ENCODE results near the gene DESI1.
"Not testable (repeated sequence)": the region's sequence is repeated elsewhere in the genome, so short reads cannot be mapped to it uniquely, and the experiment has no call there.

The DESI1 gene

DNA sequence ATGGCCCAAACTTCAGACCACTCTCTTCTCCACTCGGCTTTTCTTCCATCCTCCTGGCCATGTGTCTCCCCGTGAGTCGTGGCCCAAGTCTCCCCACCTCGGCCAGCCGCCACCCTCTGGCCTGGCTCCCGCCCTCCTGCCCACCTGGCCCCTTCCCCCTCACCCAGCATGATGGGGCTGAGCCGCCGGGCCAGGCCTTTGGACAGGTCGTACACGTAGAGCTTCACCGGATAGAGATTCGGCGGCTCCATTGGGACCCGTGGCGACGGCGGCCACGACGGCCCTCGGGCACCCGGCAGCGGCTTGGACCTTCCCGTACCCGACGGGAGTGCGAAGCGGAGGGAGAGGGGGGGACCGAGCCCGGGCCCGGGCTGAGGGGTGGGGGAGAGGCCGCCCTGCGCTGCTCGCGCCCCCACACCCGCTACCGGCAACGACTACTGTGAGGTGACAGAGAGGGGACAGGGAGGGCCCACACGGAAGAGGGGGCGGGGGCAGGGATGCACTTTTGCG lies at the start of gene DESI1:
Gene DESI1, minus strand, starts transcription at position 455 of the 510 bp plus-strand sequence. Its CDS starts 204 bp downstream, at position 251.
- no peak for DNase-seq (ENCODE audit: insufficient read length, low spot score)
- FAIRE-seq, result no peak
- TF ChIP-seq POLR2A (IDR thresholded peaks at IDR 0.05; ENCODE audit: low read depth, low read length), result peak; percentile 54

DNA sequence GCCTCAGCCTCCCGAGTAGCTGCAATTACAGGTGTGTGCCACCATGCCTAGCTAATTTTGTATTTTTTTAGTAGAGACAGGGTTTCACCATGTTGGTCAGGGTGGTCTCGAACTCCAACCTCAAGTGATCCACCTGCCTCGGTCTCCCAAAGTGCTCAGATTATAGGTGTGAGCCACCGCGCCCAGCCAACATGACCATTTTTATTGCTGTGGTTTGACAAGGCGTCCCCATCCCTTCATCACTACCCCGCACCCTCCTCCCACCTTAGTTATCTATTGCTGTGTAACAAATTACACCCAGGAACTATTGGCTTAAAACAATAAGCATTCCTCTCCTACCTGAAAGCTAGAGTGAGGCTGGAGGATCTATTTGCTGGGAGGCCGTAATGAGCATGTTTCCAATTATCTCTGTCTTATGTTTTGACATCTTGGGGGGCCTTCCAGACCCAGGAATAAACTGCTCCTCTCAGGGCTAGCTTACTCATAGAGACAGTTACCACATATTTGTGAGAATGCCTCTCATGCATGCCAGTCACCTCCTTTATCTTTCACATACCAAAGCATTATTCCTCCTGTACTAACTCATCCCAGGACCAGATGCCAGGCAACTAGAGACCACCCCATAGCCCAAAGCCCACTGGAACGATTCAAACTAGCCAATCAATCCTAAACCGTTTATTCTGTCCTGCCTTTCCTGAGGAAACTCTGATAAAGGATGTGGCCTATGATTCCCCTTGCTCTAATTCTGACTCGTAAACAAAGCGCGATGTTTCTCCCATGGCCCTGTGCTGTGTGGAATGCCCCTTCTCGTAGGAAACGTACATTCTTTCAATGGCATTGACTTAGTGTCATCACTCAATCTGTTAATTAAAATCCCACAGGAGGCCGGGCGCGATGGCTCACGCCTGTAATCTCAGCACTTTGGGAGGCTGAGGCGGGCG lies 48.4 kb upstream of the DESI1 start:
- no peak for TF ChIP-seq POLR2A (IDR thresholded peaks at IDR 0.05; ENCODE audit: low read depth, low read length)
- no peak for FAIRE-seq
- peak; percentile 15 for DNase-seq (ENCODE audit: insufficient read length, low spot score)

DNA sequence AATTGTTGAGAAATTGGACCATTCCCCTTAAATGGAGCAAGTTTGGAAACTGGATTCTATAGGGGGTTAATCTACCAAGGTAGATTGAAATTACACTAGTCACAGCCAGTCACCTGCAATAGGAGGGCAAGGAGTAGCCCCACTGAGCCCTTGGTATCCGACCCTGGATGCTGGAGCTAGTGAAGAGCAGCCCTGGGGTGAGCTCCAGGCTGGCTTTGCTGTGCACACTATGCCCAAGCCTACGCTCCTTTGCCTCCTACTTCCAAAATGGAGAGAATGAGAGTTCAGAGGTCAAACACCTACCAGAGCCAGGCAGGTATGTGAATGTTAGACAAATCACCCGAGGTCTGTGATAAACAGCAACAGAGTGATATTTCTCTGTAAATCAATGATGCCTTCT lies 44.1 kb upstream of the DESI1 start:
- TF ChIP-seq POLR2A (IDR thresholded peaks at IDR 0.05; ENCODE audit: low read depth, low read length), result no peak
- DNase-seq (ENCODE audit: insufficient read length, low spot score) (no peak), FAIRE-seq (no peak)

DNA sequence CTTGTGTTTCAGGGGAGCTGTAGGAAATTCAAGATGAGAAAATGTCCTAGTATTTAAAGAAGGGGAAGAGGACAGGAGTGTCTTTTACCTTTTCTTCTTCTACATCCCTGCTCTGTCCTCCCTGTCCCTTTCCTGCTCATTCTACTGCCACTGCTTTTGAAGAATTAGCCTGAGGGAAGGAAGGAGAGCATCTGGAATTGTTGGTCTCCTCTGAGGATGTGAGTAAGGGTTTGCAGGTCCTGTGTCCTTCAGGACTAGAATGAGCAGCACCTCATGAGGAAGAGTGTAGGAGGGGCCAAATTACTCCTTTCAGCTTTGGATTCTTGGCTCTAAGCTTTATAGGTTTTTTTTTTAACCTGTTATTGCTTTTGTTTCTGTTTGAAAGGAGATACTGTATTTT lies 43.6 kb upstream of the DESI1 start:
- FAIRE-seq (no peak), DNase-seq (ENCODE audit: insufficient read length, low spot score) (no peak)
- TF ChIP-seq POLR2A (IDR thresholded peaks at IDR 0.05; ENCODE audit: low read depth, low read length), result no peak

DNA sequence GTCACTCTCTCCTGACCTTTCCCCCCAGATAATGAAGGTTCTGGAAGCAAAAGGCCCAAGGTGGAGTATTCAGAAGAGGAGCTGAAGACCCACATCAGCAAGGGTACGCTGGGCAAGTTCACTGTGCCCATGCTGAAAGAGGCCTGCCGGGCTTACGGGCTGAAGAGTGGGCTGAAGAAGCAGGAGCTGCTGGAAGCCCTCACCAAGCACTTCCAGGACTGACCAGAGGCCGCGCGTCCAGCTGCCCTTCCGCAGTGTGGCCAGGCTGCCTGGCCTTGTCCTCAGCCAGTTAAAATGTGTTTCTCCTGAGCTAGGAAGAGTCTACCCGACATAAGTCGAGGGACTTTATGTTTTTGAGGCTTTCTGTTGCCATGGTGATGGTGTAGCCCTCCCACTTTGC lies 42.8 kb upstream of the DESI1 start:
- FAIRE-seq; DNase-seq (ENCODE audit: insufficient read length, low spot score): not testable (repeated sequence)

DNA sequence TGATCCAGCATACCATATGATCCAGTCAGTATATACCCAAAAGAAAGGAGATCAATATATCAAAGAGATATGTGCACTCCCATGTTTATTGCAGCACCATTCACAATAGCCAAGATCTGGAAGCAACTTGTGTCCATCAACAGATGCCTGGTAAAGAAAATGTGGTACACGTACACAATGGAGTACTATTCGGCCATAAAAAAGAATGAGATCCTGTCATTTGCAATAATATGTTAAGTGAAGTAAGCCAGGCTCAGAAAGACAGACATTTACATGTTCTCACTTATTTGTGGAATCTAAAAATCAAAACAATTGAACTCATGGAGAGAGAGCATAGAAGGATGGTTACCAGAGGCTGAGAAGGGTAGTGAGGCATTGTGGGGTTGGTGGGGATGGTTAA lies 40.9 kb upstream of the DESI1 start:
- no peak for FAIRE-seq

DNA sequence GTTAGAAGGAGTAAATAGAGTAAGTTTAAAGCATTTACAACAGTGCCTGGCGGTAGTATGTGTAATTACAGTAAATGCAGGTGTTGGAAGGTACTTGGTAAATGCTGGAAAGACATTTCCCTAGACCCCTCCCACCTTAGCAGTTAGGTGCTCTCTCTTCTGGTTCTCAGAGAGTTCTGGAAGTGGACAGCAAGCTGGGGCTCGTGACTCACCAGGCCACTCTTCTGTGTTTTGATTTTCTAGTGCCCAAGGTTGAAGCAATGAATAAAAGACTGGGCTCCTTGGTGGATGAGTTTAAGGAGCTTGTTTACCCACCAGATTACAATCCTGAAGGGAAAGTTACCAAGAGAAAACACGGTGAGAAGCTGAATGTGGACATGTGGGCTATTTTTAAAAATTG lies 40.2 kb upstream of the DESI1 start:
- TF ChIP-seq POLR2A (IDR thresholded peaks at IDR 0.05; ENCODE audit: low read depth, low read length), result no peak
- no peak for FAIRE-seq
- DNase-seq (ENCODE audit: insufficient read length, low spot score), result no peak

More for the DNA sequence above, 40.9 kb upstream of the DESI1 start:
- DNase-seq (ENCODE audit: insufficient read length, low spot score), result no peak
- TF ChIP-seq POLR2A (IDR thresholded peaks at IDR 0.05; ENCODE audit: low read depth, low read length), result no peak

DNA sequence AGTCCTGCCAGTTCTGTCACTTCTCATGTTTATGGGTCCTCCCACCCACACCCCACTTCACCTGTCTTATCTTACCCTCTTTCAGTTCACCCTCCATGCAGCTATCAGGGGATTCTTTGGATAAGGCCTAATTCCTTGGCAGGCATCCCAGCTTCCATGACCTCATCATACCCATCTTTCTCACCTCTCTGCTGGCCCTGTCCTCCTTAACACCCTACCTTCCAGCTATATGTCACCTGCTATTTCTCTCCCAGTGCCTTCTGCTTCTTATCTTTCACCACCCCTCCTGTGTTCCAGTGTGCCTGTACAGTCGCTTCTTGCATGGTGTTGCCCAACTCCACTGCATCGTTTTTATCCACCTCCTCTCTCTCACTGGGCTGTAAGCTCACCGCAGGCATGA lies 39.6 kb upstream of the DESI1 start:
- FAIRE-seq, result no peak
- TF ChIP-seq POLR2A (IDR thresholded peaks at IDR 0.05; ENCODE audit: low read depth, low read length), result no peak
- no peak for DNase-seq (ENCODE audit: insufficient read length, low spot score)

DNA sequence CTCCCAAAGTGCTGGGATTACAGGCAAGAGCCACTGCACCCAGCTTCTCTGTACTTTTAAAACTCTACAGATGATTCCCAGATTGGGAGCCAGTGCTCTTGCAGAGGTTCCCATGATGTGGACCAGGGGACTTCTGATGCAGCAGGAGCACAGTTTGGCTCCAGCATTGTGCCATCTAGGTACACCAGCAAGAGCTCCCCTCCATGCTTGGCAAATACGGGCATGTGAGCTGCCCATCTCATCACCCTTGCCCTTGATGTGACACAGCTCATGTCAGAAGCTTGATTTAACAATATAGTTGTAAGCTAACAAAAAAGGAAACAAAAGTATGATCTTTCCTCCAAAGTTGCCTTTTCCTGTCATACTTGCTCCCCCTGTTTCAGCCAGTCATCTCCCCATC lies 39.1 kb upstream of the DESI1 start:
- DNase-seq (ENCODE audit: insufficient read length, low spot score) (no peak), FAIRE-seq (no peak)
- no peak for TF ChIP-seq POLR2A (IDR thresholded peaks at IDR 0.05; ENCODE audit: low read depth, low read length)

DNA sequence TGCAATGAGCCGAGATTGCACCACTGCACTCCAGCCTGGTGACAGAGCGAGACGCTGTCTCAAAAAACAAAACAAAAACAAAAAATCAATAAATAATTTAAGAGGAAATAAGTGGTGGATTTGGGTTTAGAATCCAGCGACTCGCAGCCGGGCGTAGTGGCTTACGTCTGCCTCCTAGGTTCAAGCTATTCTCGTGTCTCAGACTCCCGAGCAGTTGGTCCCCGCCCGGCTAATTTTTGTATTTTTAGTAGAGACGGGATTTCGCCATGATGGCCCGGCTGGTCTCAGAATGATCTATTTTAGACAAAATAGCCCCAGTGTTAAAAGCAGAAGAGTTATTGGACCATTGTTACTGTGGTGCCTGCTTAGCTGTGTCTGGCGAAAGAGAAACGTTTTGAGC lies 38.0 kb upstream of the DESI1 start:
- no peak for TF ChIP-seq POLR2A (IDR thresholded peaks at IDR 0.05; ENCODE audit: low read depth, low read length)
- DNase-seq (ENCODE audit: insufficient read length, low spot score), result no peak
- no peak for FAIRE-seq

DNA sequence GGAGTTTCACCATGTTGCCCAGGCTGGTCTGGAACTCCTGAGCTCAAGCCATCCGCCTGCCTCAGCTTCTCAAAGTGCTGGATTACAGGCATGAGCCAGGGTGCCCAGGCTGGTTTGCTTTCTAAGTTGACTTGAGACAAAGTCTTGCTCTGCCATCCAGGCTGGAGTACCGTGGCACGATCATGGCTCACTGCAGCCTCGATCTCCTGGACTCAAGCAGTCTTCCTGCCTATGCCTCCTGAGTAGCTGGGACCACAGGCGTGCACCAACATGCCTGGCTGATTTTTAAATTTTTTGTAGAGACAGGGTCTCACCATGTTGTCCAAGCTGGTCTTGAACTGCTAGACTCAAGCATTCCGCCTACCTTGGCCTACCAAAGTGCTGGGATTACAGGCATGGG lies 36.9 kb upstream of the DESI1 start:
- FAIRE-seq, result no peak
- TF ChIP-seq POLR2A (IDR thresholded peaks at IDR 0.05; ENCODE audit: low read depth, low read length), result no peak

DNA sequence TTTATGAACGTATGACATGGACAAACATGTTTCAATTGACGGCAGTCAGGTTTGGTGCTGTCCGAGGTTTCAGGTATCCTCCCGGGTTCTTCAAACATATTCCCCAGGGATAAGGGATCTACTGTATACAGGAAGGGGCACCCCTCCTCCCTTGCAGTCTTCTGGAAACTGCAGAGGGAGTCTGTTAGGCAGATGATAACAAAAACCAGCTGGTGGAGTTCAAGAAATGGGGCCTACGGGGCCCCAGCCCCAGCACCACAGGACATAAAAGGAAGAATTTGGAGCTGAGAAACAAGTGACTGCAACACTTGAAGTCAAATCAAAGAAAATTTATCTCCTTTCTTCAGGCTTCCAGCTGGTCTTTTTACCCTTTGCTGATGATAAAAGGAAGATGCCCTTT lies 35.7 kb upstream of the DESI1 start:
- no peak for TF ChIP-seq POLR2A (IDR thresholded peaks at IDR 0.05; ENCODE audit: low read depth, low read length)

More for the DNA sequence above, 36.9 kb upstream of the DESI1 start:
- no peak for DNase-seq (ENCODE audit: insufficient read length, low spot score)

DNA sequence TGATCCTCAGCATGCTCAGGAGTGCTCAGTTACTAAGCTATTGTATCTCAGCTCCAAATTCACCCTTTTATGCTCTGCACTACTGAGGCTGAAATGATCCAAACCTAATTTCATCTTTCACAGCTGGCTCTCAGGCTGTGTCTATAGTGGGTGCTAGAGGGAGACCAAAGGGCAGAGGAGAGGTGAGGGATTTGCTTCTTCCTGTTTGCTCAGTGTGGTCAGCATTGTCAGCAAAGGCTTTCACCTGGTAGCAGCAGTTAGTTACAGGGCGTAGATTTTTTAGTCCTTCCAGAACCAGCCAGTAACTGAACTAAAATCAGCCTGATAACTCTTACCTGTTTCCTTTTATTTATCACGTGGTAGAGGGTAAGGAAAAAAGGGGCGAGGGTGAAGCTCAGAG lies 33.5 kb upstream of the DESI1 start:
- FAIRE-seq, result no peak
- TF ChIP-seq POLR2A (IDR thresholded peaks at IDR 0.05; ENCODE audit: low read depth, low read length), result no peak
- no peak for DNase-seq (ENCODE audit: insufficient read length, low spot score)

More for the DNA sequence above, 35.7 kb upstream of the DESI1 start:
- FAIRE-seq (no peak), DNase-seq (ENCODE audit: insufficient read length, low spot score) (no peak)

DNA sequence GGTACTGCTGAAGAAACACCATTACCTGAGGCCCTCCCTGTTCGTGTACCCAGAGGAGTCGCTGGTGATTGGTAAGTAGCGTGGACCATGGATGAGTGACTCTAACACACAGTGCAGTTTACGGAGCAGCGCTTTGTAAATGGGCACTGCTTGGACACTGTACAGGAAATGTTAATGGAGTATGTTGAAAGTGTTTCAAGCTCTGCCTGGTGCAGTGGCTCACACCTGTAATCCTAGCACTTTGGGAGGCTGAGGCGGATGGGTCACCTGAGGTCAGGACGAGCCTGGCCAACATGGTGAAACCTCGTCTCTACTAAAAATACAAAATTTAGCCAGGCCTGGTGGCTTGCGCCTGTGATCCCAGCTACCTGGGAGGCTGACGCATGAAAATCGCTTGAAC lies 30.0 kb upstream of the DESI1 start:
- FAIRE-seq (no peak), DNase-seq (ENCODE audit: insufficient read length, low spot score) (no peak)
- no peak for TF ChIP-seq POLR2A (IDR thresholded peaks at IDR 0.05; ENCODE audit: low read depth, low read length)

DNA sequence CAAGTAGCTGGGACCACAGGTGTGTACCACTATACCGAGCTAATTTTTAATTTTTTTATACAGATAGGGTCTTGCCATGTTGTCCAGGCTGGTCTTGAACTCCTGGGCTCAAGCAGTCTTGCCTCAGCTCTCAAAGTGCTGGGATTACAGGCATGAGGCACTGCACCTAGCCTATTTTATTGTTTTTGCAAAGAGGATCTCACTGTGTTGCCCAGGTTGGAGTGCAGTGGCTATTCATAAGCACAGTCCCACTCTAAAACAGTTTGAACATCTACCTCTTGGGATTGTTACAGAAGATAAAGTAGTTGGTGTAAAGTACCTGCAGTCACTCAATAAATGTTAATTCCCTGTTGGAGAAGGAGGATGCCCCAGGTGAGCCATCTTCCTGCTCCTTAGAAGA lies 29.4 kb upstream of the DESI1 start:
- DNase-seq (ENCODE audit: insufficient read length, low spot score), result no peak
- no peak for FAIRE-seq
- TF ChIP-seq POLR2A (IDR thresholded peaks at IDR 0.05; ENCODE audit: low read depth, low read length), result no peak
